NCI-H2107 treated with DMSO at 0.1 percent for 48 hours (cell line): Measurements from ENCODE around the gene AP1AR.
"Not testable (repeated sequence)": the region's sequence is repeated elsewhere in the genome, so short reads cannot be mapped to it uniquely, and the experiment has no call there.

Experiments
- DNase-seq: peaks from one replicate; lab custom pipeline; 2025; ENCODE audit not compliant: unreplicated experiment; lab: John Stamatoyannopoulos, UW

The AP1AR gene

DNA sequence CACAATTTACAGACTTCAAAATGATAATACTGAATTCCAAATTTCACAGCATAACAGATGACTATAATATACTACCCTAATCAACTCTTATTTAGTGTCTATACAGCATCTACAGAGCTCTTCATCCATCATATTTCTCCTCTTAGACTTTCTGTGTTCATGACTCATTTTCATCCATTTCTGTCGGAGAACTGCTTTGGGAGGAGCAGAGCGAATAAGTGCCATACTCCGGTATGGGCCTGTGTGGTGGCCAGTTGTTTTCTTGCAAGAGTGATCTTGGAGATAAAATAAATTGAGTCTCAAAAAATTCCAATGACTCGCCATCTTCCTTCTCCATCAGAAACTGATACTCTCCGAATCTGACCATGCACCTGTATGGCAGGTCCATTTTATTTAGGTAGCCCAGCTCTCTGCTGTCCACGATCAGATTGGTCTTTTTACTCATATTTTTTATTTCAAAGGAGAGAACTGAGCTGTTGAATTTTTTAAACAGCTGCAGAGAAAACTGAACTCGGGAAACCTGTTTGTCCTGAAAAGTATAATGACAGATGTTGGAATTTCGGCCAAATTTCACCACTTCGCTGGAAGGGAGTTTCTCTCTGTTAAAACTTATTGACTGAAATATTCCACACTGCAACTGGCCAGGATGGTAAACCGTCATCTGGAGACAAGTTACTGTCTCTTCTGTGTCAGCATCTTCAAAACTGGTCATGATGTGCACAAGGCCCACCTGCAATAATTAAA, 46.3 kb downstream of the AP1AR start:
- DNase-seq = no peak

DNA sequence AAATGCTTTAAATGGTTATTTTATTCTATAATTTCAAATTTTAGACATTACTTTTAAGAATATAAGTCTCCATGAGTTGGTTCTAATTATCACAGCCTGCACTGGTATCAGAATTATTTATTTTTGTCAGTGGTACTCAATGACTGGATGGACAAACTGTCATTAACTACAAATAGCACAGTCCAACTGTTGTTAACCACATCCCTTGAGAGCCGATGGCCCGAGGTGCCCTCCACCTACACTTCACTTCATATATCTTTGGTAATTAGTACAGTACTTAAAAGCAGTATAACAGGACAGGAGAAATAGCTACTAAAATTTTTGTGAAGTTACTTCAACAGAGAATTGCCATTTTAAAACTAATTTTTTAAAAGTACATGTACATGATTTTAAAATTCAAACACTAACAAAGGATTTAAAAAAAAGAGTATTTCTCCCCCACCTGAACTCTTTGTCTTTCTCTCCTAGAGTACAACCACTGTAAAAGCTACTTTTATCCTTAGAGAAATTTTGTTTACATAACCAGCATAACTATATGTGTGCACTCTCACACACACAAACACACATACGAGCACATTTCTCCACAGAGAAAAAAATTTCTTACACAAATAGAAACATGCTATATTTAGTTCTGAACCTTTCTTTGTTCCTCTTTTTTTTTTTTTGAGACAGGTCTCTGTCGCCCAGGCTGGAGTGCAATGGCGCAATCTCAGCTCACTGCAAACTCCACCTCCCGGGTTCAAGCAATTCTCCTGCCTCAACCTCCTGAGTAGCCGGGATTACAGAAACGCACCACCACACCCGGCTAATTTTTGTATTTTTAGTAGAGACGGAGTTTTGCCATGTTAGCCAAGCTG, 47.7 kb downstream of the AP1AR start:
- DNase-seq = no peak

DNA sequence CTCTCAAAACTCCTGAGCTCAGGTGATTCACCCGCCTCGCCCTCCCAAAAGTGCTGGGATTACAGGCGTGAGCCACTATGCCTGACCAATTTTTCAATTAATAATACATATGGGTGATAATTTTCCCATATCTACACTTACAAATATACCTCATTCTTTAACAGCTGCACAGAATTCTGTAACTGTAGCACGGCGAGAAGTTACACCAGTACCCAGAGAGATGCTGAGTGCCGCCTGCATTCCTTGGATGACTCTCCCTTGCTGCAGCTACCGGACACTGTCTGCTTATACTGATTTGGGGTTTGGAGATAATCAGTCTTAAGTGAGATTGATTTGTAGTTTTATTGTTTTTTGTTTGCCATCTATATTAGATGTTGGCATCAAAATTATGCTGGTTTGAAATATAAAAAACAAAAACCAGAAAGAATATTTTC, 48.3 kb downstream of the AP1AR start:
- no peak for DNase-seq

DNA sequence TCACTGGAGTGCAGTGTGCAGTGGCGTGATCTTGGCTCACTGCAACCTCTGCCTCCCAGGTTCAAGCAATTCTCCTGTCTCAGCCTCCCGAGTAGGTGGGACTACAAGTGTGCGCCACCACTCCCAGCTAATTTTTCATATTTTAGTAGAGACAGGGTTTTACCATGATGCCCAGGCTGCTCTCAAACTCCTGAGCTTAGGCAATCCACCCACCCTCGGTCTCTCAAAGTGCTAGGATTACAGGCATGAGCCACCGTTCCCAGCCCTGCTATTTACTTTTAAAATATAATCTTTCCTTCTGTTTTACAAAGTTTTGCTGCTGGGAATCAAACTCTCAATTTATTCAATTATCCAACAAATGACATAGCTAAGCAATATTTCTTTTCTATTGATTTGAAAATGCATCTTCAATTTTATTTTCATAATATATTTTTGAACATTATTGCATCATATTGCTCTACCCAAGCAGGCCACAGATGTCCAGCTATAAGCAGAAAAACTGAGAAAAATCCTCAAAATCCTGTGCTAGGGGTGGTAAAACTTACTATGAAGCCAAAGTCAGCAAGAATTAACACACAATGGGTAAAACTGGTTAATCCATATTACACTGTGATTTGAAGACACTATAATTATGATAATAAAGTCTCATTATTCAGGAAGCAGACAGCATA, 48.9 kb downstream of the AP1AR start:
- DNase-seq = no peak

DNA sequence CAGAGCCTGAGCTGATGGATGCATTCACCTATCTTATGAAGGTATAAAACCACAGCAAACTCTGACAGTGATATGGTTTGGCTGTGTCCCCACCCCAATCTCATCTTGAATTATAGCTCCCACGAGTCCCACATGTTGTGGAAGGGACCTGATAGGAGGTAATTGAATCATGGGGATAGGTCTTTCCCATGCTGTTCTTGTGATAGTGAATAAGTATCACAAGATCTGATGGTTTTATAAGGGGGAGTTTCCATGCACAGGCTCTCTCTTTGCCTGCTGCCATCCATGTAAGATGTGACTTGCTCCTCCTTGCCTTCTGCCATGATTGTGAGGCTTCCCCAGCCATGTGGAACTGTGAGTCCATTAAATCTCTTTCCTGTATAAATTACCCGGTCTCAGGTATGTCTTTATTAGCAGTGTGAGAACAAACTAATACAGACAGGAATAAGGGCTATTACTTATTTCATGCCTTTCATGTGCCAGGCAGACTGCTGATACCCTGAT, 50.4 kb downstream of the AP1AR start:
- not testable (repeated sequence) for DNase-seq

DNA sequence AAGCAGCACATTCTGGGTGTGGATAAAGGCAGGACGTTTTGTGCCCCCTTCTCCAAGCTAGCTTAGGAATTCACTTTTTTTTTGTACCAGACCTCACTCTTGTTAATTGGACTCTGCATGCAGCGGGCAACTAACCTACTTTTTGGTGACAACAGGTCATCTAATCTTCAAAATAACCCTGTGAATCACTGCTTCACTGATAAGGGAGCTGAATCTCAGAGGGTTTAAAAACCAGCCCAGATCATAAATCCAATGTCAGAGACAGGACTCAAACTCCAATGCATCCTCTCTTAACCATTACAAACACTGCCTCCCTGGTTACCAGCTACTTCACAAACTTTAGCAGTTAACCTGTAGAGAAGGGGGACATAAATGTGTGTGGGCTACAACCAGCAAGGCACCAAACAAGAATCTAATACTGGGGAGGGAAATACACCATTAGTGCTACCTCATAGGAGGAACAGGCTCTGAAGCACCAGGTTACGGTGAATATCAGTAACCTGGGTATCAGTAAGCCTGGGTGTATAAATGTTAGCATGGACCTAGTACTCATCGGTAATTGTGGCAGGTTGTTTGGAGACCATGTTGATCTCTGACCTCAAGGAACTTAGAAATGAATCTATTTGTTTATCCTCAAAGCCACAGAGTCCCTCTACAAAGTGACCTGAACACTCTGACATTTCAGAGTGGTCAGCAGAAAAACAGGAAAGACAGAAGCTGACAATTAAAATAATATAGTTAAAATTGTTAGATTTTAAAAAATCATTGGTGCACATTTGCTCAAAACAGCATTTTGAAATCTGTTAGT, 51.5 kb downstream of the AP1AR start:
- DNase-seq = no peak

DNA sequence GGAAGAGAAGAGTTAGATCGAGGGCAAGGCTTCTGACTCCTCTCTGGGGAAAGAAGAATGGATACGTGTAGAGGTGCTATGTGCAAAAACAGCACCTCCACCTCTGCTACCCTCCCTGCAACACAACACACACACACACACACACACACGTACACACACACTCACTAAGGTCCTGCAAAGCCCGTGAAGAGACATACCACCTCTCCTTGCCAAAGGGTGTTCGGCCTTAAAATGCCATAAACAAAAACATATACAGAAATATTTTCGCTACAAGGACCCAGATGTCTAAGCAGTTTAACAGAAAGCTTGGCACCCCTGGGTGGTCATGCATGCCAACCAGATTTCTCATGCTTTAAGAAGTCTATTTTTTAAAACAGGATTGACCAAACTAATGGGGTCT, 52.6 kb downstream of the AP1AR start:
- no peak for DNase-seq

DNA sequence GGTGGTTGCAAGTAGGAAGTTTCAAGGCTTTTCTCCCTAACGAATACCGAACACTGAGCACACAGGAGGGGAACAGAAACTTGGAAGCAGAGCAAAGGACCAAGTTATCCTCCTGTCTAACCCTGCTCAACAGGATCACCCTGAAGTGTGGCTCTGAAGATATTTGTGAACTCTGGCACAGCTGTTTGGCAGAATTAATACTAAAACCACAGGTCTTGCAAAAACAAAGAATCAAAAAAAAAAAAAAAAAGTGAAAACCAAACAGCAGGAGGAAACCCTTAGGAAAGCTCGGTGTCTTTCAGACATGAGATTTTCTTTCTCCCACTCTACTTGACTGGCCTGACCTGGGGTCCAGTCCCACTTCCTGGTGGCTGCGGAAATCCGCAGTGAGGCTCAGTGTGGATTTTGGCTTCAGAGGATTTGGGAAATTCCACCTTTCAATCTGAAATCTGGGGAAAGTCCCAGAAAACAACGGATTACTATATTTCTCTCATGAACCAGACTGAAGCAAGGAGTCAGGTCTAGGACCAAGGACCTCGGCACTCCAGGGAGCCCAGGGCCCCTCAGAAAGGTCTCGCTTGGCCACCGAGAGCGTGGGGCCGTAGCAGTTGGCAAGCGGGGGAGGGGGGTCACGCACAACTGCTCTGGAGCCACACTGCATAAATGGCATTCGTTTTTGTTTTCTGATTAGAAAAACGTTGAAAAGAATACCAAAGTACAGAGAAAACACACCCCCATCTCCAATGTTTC, 53.2 kb downstream of the AP1AR start:
- no peak for DNase-seq

DNA sequence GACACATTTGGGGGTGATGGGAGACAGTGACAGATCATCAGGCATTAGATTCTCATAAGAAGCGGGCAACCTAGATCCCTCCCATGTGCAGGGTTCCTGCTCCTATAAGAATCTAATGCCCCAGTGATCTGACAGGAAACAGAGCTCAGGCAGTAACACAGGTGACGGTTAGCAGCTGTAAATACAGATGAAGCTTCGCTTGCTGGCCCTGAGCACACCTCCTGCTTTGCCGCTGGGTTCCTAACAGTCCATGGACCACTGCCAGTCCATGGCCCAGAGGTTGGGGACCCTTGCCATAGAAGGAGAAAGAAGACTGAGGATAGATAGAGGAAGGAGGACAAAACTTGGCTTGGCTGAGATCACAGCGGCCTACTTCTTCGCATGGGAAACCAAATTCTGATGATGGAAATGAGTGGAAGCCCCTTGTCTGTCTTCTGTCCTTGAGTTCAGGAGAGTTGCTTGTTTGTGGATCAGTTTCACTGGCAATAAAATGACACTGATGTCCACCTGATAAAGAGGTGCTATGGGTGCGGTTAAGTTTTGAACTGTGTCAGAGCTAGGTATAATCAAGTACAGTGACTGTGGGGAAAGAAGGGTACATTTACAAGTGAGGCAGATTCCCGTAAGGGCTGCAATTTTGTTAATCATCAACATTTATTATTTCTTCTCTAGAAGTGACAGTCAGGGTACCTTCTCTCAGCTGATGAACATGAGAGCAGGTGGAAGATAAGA, 55.8 kb downstream of the AP1AR start:
- no peak for DNase-seq

DNA sequence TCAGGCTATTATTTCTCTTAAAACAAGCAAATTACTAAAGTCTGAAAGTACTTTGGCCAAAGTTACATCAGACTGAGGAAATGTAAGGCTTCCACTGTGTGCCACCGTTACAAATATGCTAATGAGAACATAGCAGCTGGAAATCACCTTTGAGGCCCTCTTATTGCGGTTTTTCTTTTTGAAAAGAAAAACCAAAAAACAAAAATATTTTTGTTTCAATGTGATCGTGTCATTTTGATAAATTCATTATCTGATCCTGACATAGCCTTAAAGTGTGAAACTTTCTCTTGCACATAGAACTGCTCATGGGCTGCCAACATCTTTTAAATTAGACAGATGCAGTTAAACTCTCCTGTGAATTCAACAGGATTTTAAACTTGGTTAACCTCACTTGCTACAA, 56.9 kb downstream of the AP1AR start:
- no peak for DNase-seq

DNA sequence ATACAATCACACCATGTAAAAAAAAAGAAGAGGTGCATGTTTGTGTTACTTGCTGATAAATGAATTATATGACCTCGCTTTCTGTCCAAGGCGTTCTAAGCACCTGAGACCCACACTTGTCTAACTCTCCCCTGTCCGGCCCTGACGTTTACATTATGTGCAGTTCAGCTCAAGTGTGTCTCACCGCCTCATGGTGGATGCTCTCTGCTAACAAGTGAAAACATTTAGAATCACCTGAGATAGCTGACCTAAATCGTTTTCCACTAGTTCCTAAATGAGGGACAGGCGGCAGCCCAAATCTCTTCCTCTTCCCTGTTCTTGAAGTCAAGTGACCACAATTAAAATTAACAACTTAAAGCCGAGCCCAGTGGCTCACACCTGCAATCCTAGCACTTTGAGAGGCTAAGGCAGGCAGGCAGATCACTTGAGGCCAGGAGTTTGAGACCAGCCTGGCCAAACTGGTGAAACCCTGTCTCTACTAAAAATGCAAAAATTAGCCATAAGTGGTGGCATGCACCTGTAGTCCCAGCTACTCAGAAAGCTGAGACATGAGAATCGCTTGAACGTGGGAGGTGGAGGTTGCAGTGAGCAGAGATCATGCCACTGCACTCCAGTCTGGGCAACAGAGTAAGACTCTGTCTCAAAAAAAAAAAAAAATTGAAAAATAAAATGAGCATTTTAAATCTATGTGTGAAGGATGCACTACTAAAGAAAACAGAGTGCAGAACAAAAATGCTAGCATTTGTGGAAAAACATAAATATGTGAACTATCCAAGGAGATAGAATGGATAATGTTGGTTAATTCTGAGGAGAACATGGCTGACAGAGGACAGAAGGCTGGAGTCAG, 58.0 kb downstream of the AP1AR start:
- no peak for DNase-seq

DNA sequence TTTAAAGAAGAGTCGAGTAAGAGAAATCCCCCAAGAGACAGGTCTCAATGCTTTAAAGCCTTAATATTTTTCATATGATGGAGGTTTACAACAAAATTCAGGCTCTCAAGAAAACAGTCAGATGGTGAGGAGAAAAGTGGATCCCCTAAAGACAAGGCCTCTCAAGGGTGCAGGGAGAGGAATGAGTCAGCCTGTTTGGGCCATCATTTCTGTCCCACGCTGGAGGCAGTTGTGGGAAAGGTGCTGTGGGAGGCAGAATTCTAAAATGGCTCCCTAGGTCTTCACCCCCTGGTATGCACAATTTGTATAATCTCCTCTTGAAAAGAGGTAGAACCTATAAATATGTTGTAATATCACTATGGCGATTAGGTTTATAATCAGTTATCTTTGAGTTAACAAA, 58.8 kb downstream of the AP1AR start:
- no peak for DNase-seq

DNA sequence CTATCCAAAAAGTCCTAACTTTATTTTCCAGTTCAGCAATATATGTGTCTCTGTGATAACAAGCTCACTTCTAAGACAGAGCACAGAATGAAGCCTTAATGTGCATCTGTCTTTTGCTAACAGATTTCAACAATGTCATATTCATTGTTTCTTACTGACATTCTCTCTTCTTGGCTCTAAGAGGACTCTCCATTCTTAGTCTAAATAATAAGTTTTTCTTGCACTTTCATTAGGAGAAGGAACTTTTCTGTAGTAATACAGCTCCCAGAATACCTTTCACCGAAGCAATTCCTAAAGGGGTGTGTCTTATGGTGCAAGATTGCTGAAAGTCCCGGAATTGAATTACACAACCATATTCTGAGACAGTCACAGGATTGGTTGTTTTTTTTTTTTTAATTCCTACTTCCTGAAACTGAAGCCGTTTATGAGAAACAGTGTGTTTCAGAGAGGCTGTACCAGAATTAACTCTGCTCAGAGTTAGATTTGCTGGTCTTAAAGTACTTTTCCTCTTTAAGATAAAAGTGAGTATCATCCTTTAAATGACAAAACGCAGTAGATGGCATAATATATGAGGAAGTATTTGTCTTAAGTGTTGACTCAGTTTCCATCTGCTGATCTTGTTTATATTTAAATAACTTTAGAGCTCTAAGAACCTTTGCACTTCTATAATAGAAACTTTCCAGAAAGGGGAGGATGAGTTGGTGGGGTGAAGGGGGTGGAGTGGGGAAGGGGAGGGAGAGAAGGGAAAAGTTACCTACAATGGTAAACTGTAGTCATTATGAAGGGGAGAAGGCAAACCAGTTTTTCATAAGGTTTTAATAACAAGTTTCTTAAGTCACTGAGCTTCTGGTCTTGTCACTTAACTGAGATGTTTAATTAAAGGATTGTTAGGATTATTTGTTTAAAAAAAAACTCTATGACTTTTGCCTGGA, 65.6 kb downstream of the AP1AR start, which contains the start of gene ALPK1:
TSS of gene ALPK1 (plus strand) at position 421 of the 932 bp plus-strand sequence.
- peak; percentile 20 for DNase-seq

DNA sequence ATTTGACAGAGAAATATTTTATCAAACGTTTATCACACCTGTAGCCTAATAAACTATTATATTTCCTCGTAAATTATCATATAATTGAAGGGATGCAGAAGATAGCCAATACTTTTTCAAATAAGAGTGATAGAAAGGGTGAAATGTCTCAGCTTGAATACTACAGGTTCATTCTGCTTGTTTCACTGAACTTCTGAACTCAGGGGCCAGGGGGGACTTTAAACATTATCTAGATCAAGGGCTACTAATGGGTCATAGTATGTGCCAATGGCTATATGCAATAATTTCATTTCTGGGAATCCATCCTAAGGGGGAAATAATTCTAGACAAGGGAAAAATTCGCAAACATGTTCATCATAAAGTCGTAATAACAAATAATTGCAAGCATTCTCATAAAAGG, 68.1 kb downstream of the AP1AR start:
- no peak for DNase-seq

DNA sequence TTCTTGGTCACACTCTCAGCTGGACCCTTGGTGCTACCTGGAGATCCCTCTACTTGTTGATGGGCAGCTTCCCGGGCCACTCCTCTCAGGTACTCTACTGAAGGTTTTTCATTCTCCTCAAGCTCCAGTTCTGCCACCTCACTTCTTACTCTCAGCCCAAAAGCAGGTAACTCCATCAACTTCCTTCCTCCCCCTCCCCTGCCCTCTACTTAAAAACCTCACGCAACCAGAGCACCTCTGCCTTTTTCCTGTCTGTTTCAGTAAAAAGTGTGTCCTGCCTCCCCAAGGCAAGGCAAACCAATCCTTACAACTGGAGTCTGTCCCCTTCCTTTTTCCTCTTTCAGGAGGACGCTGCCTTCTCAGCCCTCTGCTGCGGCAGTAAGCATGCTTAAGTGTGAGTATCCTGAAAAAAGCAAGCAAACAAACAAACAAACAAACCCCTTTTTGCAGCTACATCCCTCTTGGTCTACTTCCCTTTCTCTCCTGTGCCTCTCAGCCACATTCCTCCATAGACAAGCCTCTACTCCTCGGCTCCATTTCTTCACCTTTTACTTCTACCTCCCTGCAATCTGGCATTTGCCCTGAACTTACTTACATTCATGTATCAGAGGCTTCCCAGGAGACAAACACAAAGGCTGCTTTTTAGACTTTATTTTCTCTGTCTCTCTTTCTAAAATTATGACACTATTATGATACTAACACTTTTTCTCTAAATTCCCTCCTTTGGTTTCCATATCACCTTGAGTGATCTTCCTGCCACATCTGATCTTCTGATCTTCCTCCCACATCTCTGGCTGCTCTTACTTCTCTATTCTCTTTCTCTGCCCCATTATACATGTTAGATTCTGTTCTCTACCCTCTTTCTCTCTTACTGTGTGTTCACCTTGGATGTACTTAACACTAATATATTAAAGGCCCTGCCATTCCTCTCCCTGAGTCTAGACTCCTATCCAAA, 71.0 kb downstream of the AP1AR start:
- no peak for DNase-seq

DNA sequence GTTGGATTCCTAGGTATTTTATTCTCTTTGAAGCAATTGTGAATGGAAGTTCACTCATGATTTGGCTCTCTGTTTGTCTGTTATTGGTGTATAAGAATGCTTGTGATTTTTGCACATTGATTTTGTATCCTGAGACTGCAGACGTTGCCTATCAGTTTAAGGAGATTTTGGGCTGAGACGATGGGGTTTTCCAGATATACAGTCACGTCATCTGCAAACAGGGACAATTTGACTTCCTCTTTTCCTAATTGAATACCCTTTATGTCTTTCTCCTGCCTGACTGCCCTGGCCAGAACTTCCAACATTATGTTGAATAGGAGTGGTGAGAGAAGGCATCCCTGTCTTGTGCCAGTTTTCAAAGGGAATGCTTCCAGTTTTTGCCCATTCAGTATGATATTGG, 73.9 kb downstream of the AP1AR start:
- not testable (repeated sequence) for DNase-seq
